ENCODE measurements around the gene LYRM2.

GRCh38 chr6:89567630-89568390 is 70.7 kb downstream of the LYRM2 start:
- no peak for TF ChIP-seq POLR2A (IDR thresholded peaks at IDR 0.05)
- TF ChIP-seq CTCF (IDR thresholded peaks at IDR 0.05) = no peak
- TF ChIP-seq EP300 (IDR thresholded peaks at IDR 0.05) = no peak

Data from ovary (tissue), 3 donors.